ENCODE data around the gene MAGEC3. TPM values are rescaled to one million over a fixed set of nuclear protein-coding genes. Genes with fewer than 3 reads are reported as not detected.

The MAGEC3 gene
- total RNA-seq, 1 experiment from 2014 or later: not detected

DNA sequence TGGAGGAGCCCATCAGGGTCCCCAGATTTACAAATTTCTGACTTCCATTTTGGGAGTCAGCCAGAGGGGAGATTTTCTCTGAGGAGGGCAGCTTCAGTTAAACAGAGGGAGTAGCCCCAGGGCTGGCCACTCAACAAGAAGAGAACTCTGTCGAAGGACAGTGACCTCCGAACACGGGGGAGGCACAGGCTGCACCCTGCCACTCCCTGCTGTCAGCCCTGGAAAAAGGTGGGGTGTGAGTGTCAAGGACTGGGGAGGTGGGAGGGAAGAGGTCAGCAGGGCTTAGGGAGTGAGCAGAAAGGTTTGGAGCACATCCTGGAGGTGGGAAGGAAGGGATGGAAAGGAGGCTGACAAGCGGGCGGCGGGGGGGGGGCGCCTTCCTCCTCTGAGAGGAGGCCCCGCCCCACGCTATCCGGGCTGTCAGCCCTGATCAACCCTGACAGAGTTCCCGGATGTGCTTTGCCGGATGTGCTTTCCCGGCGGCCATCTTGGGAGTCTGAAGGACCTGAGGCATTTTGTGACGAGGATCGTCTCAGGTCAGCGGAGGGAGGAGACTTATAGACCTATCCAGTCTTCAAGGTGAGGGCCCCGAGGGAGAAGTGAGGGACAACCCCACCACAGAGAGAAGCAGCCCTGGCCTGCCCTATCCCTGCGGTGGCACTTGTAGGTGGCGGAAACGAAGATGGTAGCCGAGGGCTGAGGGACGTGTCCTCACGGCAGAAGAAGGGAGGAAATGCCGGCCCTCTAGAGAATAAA, 65.5 kb downstream of the MAGEC3 start, which contains the start of gene MAGEC1:
Gene MAGEC1 (plus strand): TSS at position 495 of the 756 bp plus-strand sequence. CDS start 1,179 bp downstream, outside the sequence.
- Mint-ChIP-seq H3K9me3 (ENCODE audit: low read depth, unreplicated experiment) (peaks cover 27% of the 10 kb centered on the region), H3K36me3 (ENCODE audit: insufficient read depth, unreplicated experiment) (no peaks in the 10 kb centered on the region), H3K4me1 (ENCODE audit: low read depth, unreplicated experiment) (no peaks in the 10 kb centered on the region), H3K27me3 (ENCODE audit: unreplicated experiment) (no peaks in the 10 kb centered on the region), H3K27ac (ENCODE audit: unreplicated experiment) (no peak within 1 kb of the TSS), H3K4me3 (ENCODE audit: low read depth, unreplicated experiment) (no peak within 1 kb of the TSS)
- TF ChIP-seq, protein P1, sequence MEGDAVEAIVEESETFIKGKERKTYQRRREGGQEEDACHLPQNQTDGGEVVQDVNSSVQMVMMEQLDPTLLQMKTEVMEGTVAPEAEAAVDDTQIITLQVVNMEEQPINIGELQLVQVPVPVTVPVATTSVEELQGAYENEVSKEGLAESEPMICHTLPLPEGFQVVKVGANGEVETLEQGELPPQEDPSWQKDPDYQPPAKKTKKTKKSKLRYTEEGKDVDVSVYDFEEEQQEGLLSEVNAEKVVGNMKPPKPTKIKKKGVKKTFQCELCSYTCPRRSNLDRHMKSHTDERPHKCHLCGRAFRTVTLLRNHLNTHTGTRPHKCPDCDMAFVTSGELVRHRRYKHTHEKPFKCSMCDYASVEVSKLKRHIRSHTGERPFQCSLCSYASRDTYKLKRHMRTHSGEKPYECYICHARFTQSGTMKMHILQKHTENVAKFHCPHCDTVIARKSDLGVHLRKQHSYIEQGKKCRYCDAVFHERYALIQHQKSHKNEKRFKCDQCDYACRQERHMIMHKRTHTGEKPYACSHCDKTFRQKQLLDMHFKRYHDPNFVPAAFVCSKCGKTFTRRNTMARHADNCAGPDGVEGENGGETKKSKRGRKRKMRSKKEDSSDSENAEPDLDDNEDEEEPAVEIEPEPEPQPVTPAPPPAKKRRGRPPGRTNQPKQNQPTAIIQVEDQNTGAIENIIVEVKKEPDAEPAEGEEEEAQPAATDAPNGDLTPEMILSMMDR (IDR thresholded peaks at IDR 0.05; ENCODE audit: unreplicated experiment): no peak
- CTCF ChIA-PET: no interaction called here
- BruUV-seq (replicated peaks): no TSS peak
- no peak for DNase-seq
- intact Hi-C loops (cut with micrococcal nuclease; ENCODE audit: unreplicated experiment): no loop called here

DNA sequence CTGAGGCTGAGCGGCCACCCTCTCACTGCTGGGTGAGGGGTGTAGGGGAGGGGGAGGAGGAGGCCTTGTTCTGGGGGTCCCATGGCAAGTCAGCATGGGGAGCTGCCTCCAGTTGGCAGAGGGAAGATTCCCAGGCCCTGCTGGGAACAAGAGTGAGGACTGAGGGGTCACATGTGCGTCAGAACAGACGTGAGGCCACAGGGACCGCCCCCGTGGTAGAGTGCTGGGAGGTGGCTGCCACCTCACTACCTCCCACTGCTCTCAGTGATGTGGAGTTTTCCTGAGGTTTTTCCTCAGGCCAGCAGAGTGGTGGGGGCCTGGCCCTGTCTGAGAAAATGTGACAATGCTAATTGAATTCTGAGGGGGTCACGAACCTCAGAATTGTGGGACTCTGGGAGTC, 66.1 kb downstream of the MAGEC3 start:
- Mint-ChIP-seq H3K9me3 (ENCODE audit: low read depth, unreplicated experiment) (peaks cover 27% of the 10 kb centered on the region), H3K27me3 (ENCODE audit: unreplicated experiment) (no peaks in the 10 kb centered on the region), H3K27ac (ENCODE audit: unreplicated experiment) (no peak overlapping the region), H3K36me3 (ENCODE audit: insufficient read depth, unreplicated experiment) (no peaks in the 10 kb centered on the region), H3K4me1 (ENCODE audit: low read depth, unreplicated experiment) (no peaks in the 10 kb centered on the region), H3K4me3 (ENCODE audit: low read depth, unreplicated experiment) (no peak overlapping the region)
- BruUV-seq (replicated peaks): no TSS peak
- no peak for DNase-seq
- intact Hi-C loops (cut with micrococcal nuclease; ENCODE audit: unreplicated experiment): no loop called here
- CTCF ChIA-PET: no interaction called here
- TF ChIP-seq, protein P1 (IDR thresholded peaks at IDR 0.05; ENCODE audit: unreplicated experiment): no peak

DNA sequence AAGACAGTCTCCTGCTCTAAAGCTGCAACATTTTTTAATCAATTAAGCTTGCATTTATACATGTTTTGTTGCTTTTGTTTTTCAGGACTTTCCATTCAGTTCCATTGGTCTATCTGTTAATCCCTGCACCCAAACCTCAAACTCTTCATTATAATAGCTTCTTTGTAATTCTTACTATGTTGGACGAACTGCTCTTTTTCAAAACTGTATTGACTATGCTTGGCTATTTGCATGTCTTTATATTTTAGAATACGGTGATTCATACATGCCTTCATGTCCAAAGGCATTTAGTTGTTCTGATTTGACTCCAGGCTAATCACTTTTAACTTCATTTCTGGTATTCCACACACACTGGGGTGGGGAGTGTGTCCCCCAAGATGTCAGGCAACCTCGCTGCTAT, 79.7 kb downstream of the MAGEC3 start:
- Mint-ChIP-seq H3K36me3 (ENCODE audit: insufficient read depth, unreplicated experiment) (no peaks in the 10 kb centered on the region), H3K27me3 (ENCODE audit: unreplicated experiment) (no peaks in the 10 kb centered on the region), H3K9me3 (ENCODE audit: low read depth, unreplicated experiment) (peaks cover 3% of the 10 kb centered on the region), H3K27ac (ENCODE audit: unreplicated experiment) (no peak overlapping the region), H3K4me1 (ENCODE audit: low read depth, unreplicated experiment) (no peaks in the 10 kb centered on the region), H3K4me3 (ENCODE audit: low read depth, unreplicated experiment) (no peak overlapping the region)
- TF ChIP-seq, protein P1 (IDR thresholded peaks at IDR 0.05; ENCODE audit: unreplicated experiment): no peak
- intact Hi-C loops (cut with micrococcal nuclease; ENCODE audit: unreplicated experiment): no loop called here
- DNase-seq: no peak
- no TSS peak for BruUV-seq (replicated peaks)
- CTCF ChIA-PET: no interaction called here

- Mint-ChIP-seq H3K27ac (ENCODE audit: unreplicated experiment) (no peak overlapping the region), H3K27me3 (ENCODE audit: unreplicated experiment) (no peaks in the 10 kb centered on the region), H3K36me3 (ENCODE audit: insufficient read depth, unreplicated experiment) (no peaks in the 10 kb centered on the region), H3K4me3 (ENCODE audit: low read depth, unreplicated experiment) (no peak overlapping the region), H3K9me3 (ENCODE audit: low read depth, unreplicated experiment) (peaks cover 3% of the 10 kb centered on the region), H3K4me1 (ENCODE audit: low read depth, unreplicated experiment) (no peaks in the 10 kb centered on the region)
- CTCF ChIA-PET: no interaction called here
- DNase-seq: no peak
- TF ChIP-seq, protein P1 (IDR thresholded peaks at IDR 0.05; ENCODE audit: unreplicated experiment): no peak
- intact Hi-C loops (cut with micrococcal nuclease; ENCODE audit: unreplicated experiment): no loop called here
- BruUV-seq (replicated peaks): no TSS peak
These were observed 86.2 kb downstream of the MAGEC3 start for GRCh38 chrX:141924293-141924692.

All from Calu3 (cell line).